Umbilical cord (tissue), 2 donors: Measurements from ENCODE around the gene TMTC1. TPM values are rescaled to one million over a fixed set of nuclear protein-coding genes. Genes with fewer than 3 reads are reported as not detected.

ENCODE experiments used
- DNase-seq: peaks from one replicate; pipeline ENCODE4 v3.0.0-alpha.2; 2015; ENCODE audit warnings: low spot score
- total RNA-seq: library from RNA; depleted of rRNA; stranded (reverse); fragments of >200 nt; gene quantifications from one replicate; pipeline ENCODE4 v1.2.3, GENCODE V29; 2014; ENCODE audit warnings: low replicate concordance; ENCODE audit not compliant: insufficient read depth

TMTC1 gene
- total RNA-seq, 1 donor from 2014 or later, result 12.8 TPM

GRCh38 chr12:29617407-29617803 is 166.3 kb downstream of the TMTC1 start:
- no peak for DNase-seq

GRCh38 chr12:29616664-29617406 is 166.9 kb downstream of the TMTC1 start:
- no peak for DNase-seq

- DNase-seq, result no peak
Observed at GRCh38 chr12:29614694-29615325, 168.9 kb downstream of the TMTC1 start.

- DNase-seq, result no peak
Observed at GRCh38 chr12:29612912-29613311, 170.8 kb downstream of the TMTC1 start.

GRCh38 chr12:29611906-29612305 is 171.8 kb downstream of the TMTC1 start:
- no peak for DNase-seq

GRCh38 chr12:29610473-29611170 is 173.1 kb downstream of the TMTC1 start:
- no peak for DNase-seq

GRCh38 chr12:29609431-29610215 is 174.1 kb downstream of the TMTC1 start:
- peak; percentile 52 for DNase-seq

- no peak for DNase-seq
Observed at GRCh38 chr12:29608581-29608980, 175.2 kb downstream of the TMTC1 start.

- DNase-seq, result no peak
Observed at GRCh38 chr12:29599381-29599780, 184.4 kb downstream of the TMTC1 start.

GRCh38 chr12:29595071-29595755 is 188.5 kb downstream of the TMTC1 start:
- DNase-seq, result no peak

GRCh38 chr12:29593001-29593400 is 190.7 kb downstream of the TMTC1 start:
- DNase-seq, result no peak

GRCh38 chr12:29591140-29592020 is 192.4 kb downstream of the TMTC1 start:
- DNase-seq, result no peak

- no peak for DNase-seq
Observed at GRCh38 chr12:29589851-29590250, 193.9 kb downstream of the TMTC1 start.

GRCh38 chr12:29589286-29589820 is 194.4 kb downstream of the TMTC1 start:
- DNase-seq, result no peak

GRCh38 chr12:29582677-29583272 is 201.0 kb downstream of the TMTC1 start:
- no peak for DNase-seq

GRCh38 chr12:29582146-29582545 is 201.6 kb downstream of the TMTC1 start:
- DNase-seq, result no peak

GRCh38 chr12:29581631-29582030 is 202.1 kb downstream of the TMTC1 start:
- DNase-seq, result peak; percentile 9

- no peak for DNase-seq
Observed at GRCh38 chr12:29580971-29581370, 202.8 kb downstream of the TMTC1 start.

- DNase-seq, result no peak
Observed at GRCh38 chr12:29578731-29579130, 205.0 kb downstream of the TMTC1 start.

GRCh38 chr12:29578070-29578469 is 205.7 kb downstream of the TMTC1 start:
- DNase-seq, result peak; percentile 16
